ENCODE data around the gene DPY30.

DNA sequence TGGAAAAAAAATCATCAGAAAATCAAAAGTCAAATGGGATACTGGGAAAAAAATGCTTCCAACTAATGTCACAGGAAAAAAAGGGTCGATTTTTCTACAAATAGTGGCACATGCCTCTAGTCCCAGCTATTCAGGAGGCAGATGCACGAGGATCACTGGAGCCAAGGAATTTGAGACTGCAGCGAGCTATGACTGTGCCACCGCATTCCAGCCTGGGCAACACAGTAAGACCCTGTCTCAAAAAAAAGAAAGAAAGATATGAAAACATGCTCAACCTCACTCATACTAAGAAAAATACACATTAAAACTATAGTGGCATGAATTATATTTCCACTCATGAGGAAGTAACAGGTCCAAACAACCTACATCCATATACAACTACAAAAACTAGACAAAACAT, 46.7 kb downstream of the DPY30 start:
- TF ChIP-seq CTCF (IDR thresholded peaks at IDR 0.05): no peak
- TF ChIP-seq ZFX (IDR thresholded peaks at IDR 0.05; ENCODE audit: borderline replicate concordance): no peak

Data from 22Rv1 (cell line).